Osteoblast (primary cell): ENCODE results near the gene RBMX2. TPM values are rescaled to one million over a fixed set of nuclear protein-coding genes. Genes with fewer than 3 reads are reported as not detected.
A peak's percentile ranks its signal among the peaks of the same experiment; 100 is the strongest.

Experiments used
- DNase-seq: peaks from one replicate; pipeline ENCODE4 v3.0.0; 2011; ENCODE audit warnings: low spot score, mixed read lengths; ENCODE audit not compliant: insufficient read length; ENCODE audit errors: missing footprints
- H2AFZ ChIP-seq: 2 replicates; pipeline ENCODE4 v1.6.0; 2011; ENCODE audit warnings: mild to moderate bottlenecking, low read length
- H3K27ac ChIP-seq: 2 replicates; pipeline ENCODE4 v1.5.1; 2011; ENCODE audit warnings: mild to moderate bottlenecking, low read depth, low read length, moderate library complexity
- H3K27me3 ChIP-seq: 2 replicates; pipeline ENCODE4 v1.6.0; 2012; ENCODE audit warnings: mild to moderate bottlenecking, control low read depth, inconsistent platforms, low read length, moderate library complexity; ENCODE audit not compliant: insufficient read depth
- H3K36me3 ChIP-seq: 2 replicates; pipeline ENCODE4 v1.5.1; 2011; ENCODE audit warnings: mild to moderate bottlenecking, low read length, control low read depth, moderate library complexity; ENCODE audit not compliant: insufficient read depth
- H3K4me1 ChIP-seq: 2 replicates; pipeline ENCODE4 v1.5.1; 2011; ENCODE audit warnings: mild to moderate bottlenecking, low read length, control low read depth, moderate library complexity; ENCODE audit not compliant: insufficient read depth
- H3K4me2 ChIP-seq: 2 replicates; pipeline ENCODE4 v1.6.0; 2011; ENCODE audit warnings: mild to moderate bottlenecking, low read length; ENCODE audit not compliant: insufficient read depth
- H3K4me3 ChIP-seq: fragments of 200-600 bp; sonication (generic); 3 replicates; pipeline ENCODE4 v1.5.1; 2012; ENCODE audit warnings: mild to moderate bottlenecking, low read length, inconsistent platforms; ENCODE audit not compliant: insufficient read depth
- H3K79me2 ChIP-seq: 2 replicates; pipeline ENCODE4 v1.6.0; 2012; ENCODE audit warnings: mild to moderate bottlenecking, low read length, control low read depth, inconsistent platforms; ENCODE audit not compliant: insufficient read depth
- H3K9me3 ChIP-seq: 2 replicates; pipeline ENCODE4 v1.5.1; 2011; ENCODE audit warnings: low read depth, low read length, control low read depth
- H4K20me1 ChIP-seq: 2 replicates; pipeline ENCODE4 v1.6.0; 2012; ENCODE audit warnings: mild to moderate bottlenecking, low read length, control low read depth; ENCODE audit not compliant: insufficient read depth
- total RNA-seq: library from RNA; depleted of rRNA; stranded (reverse); fragments of >200 nt; gene quantifications from 2 replicates; pipeline ENCODE4 v1.2.3, GENCODE V29; 2012
- TF ChIP-seq, protein P1 (sequence below): IDR thresholded peaks from 2 replicates; pipeline ENCODE4 v1.5.1; 2011; ENCODE audit warnings: mild to moderate bottlenecking, low read depth, low read length, moderate library complexity; ENCODE audit errors: extremely low read depth

RBMX2 gene
- total RNA-seq, 1 donor: 25.0 TPM

DNA sequence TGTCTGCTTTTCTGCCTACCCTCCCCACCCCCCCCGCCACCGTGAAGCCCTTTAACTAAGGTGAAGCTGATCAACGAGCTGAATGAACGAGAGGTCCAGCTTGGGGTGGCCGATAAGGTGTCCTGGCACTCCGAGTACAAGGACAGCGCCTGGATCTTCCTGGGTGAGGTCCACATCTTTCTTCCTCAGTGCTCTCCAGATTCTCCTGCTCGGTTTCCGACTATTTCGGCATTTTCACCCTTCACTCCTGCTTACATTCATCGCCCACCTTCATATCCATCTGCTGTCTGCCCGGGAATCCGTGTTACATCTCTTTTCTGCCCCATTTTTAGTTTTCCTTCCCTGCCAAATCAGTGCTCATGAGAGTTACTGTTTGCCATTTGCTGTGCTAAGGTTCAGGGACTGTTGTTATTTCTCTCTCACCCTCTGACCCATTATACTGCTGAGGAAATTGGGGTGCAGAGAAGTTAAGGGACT lies 459 bp downstream of the RBMX2 start:
- peak overlapping the region; percentile 83 for H3K4me3 ChIP-seq
- no peaks in the 10 kb centered on the region for H4K20me1 ChIP-seq
- H3K27ac ChIP-seq: peak overlapping the region; percentile 80
- H3K79me2 ChIP-seq: peaks cover 21% of the 10 kb centered on the region
- H3K36me3 ChIP-seq: peaks cover 9% of the 10 kb centered on the region
- peaks cover 7% of the 10 kb centered on the region for H3K4me1 ChIP-seq
- TF ChIP-seq, protein P1, sequence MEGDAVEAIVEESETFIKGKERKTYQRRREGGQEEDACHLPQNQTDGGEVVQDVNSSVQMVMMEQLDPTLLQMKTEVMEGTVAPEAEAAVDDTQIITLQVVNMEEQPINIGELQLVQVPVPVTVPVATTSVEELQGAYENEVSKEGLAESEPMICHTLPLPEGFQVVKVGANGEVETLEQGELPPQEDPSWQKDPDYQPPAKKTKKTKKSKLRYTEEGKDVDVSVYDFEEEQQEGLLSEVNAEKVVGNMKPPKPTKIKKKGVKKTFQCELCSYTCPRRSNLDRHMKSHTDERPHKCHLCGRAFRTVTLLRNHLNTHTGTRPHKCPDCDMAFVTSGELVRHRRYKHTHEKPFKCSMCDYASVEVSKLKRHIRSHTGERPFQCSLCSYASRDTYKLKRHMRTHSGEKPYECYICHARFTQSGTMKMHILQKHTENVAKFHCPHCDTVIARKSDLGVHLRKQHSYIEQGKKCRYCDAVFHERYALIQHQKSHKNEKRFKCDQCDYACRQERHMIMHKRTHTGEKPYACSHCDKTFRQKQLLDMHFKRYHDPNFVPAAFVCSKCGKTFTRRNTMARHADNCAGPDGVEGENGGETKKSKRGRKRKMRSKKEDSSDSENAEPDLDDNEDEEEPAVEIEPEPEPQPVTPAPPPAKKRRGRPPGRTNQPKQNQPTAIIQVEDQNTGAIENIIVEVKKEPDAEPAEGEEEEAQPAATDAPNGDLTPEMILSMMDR: no peak
- peak overlapping the region; percentile 92 for H2AFZ ChIP-seq
- DNase-seq: no peak
- no peaks in the 10 kb centered on the region for H3K9me3 ChIP-seq
- peaks cover 10% of the 10 kb centered on the region for H3K27me3 ChIP-seq
- peak overlapping the region; percentile 98 for H3K4me2 ChIP-seq

DNA sequence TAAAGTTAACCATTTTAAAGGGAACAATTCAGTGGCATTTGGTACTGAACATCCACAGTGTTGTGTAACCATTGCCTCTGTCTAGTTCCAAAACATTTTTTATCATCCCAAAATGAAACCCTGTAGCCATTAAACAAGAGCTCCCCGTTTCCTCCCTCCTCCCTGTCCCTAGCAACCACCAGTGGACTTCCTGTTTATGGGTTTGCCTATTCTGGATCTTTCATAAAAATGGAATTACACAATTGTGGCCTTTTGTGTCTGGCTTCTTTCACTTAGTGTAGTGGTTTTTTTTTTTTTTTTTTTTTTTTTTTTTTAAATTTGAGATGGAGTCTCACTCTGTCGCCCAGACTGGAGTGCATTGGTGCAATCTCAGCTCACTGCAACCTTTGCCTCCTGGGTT lies 11.6 kb downstream of the RBMX2 start:
- TF ChIP-seq, protein P1: no peak
- no peaks in the 10 kb centered on the region for H3K9me3 ChIP-seq
- H3K36me3 ChIP-seq: peaks cover 21% of the 10 kb centered on the region
- no peaks in the 10 kb centered on the region for H3K4me1 ChIP-seq
- no peak overlapping the region for H2AFZ ChIP-seq
- no peak for DNase-seq
- no peak overlapping the region for H3K27ac ChIP-seq
- H3K79me2 ChIP-seq: no peaks in the 10 kb centered on the region
- H4K20me1 ChIP-seq: no peaks in the 10 kb centered on the region
- H3K27me3 ChIP-seq: no peaks in the 10 kb centered on the region
- H3K4me3 ChIP-seq: no peak overlapping the region
- H3K4me2 ChIP-seq: no peak overlapping the region

DNA sequence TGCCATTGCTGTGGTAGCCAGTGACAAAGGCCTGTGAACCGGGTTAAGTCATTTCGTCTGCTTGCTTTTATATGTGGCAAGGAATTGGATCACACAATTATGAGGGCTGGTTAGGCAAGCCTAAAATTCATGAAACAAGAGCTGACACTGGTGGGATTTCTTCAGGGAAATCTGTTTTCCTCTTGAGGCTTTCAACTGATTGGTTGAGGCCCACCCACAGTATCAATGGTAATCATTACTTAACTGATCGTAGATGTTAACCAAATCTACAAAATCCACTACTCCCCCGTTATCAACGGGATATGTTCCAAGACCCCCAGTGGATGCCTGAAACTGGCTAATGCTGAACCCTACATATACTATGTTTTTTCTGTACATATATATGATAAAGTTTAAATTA lies 13.0 kb downstream of the RBMX2 start:
- H2AFZ ChIP-seq: no peak overlapping the region
- no peaks in the 10 kb centered on the region for H4K20me1 ChIP-seq
- no peak overlapping the region for H3K27ac ChIP-seq
- H3K4me2 ChIP-seq: no peak overlapping the region
- TF ChIP-seq, protein P1: no peak
- peaks cover 16% of the 10 kb centered on the region for H3K36me3 ChIP-seq
- no peaks in the 10 kb centered on the region for H3K9me3 ChIP-seq
- H3K4me1 ChIP-seq: no peaks in the 10 kb centered on the region
- no peaks in the 10 kb centered on the region for H3K79me2 ChIP-seq
- no peaks in the 10 kb centered on the region for H3K27me3 ChIP-seq
- no peak for DNase-seq
- H3K4me3 ChIP-seq: no peak overlapping the region

DNA sequence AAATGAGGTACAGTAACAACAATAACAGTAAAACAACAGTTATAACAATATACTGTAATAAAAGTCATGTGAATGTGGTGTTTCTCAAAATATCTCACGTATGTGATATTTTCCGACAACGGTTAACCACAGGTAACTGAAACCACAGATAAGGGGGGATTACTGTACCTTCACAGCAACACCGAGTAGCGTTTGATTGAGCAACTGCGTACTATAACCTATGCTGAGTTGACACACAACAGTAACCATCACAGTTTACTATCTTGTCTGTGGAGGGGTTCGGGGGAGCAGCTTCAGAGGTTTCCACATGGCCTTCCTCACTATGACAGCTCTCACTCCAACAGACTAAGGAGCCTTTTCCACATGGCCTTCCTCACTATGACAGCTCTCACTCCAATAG lies 13.4 kb downstream of the RBMX2 start:
- Histone ChIP-seq H3K4me3 (no peak overlapping the region), H4K20me1 (no peaks in the 10 kb centered on the region), H2AFZ (no peak overlapping the region), H3K79me2 (no peaks in the 10 kb centered on the region), H3K27me3 (no peaks in the 10 kb centered on the region), H3K36me3 (peaks cover 16% of the 10 kb centered on the region), H3K4me2 (no peak overlapping the region), H3K27ac (no peak overlapping the region), H3K9me3 (no peaks in the 10 kb centered on the region), H3K4me1 (no peaks in the 10 kb centered on the region)
- no peak for DNase-seq
- TF ChIP-seq, protein P1: no peak
